ENCODE measurements around the gene SRM.

DNA sequence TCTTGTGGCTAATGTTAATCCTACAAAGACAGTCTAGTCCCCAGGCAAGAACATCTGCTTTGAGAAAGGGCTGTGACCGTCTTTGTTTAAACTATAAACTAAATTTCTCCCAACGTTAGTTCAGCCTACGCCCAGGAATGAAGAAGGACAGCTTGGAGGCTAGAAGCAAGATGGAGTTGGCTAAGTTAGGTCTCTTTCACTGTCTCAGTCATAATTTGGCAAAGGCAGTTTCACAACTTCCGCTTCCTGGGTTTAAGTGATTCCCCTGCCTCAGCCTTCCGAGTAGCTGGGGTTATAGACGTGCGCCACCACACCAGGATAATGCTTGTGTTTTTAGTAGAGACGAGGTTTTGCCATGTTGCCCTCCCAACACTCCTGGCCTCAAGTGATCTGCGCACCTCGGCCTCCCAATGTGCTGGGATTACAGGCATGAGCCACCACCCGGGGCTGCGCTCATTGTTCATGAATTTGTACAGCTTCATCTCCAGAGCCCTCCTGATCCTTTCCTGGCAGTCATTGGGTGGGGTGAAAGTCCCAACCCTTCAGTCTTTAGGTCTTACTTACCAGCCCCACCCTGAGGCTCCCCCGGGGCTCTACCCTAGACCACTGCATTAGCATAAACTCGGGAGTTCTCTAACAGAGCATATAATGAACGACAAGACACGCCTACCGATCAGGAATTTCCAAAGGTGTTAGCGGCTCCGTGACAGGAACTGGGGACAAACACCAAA lies 7.9 kb downstream of the SRM start:
- TF ChIP-seq CTCF (IDR thresholded peaks at IDR 0.05), result no peak
- no peak for TF ChIP-seq POLR2A (IDR thresholded peaks at IDR 0.05)
